ENCODE data around the gene FAU. TPM values are rescaled to one million over a fixed set of nuclear protein-coding genes. Genes with fewer than 3 reads are reported as not detected.

Gene FAU
- total RNA-seq, 1 donor from 2014 or later = 1,253 TPM

DNA sequence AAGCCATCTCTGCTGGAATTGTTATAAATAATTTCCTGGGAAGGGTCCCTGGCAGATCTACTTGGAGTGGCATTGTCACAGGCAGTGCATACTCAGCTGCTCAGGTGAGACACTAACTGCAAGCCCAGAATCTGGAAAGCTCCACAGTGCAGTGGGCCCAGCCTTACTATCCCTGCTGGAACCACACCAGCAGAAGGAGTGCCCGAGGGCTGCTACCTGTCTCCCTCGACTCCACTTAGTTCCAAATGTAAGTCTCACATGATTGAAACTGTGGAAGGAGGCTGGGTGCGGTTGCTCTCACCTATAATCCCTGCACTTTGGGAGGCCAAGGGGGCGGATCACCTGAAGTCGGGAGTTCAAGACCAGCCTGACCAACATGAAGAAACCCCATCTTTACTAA, 26.7 kb upstream of the FAU start:
- Histone ChIP-seq H3K4me1 (peaks cover 0 to 11% of the 10 kb centered on the region in 2 donors), H3K27ac (no peak overlapping the region), H3K4me3 (no peak overlapping the region), H3K9me3 (no peaks in the 10 kb centered on the region), H3K27me3 (no peaks in the 10 kb centered on the region), H3K36me3 (no peaks in the 10 kb centered on the region)
- intact Hi-C loops (cut with DNase I) = no loop called here
- TF ChIP-seq, protein P1, sequence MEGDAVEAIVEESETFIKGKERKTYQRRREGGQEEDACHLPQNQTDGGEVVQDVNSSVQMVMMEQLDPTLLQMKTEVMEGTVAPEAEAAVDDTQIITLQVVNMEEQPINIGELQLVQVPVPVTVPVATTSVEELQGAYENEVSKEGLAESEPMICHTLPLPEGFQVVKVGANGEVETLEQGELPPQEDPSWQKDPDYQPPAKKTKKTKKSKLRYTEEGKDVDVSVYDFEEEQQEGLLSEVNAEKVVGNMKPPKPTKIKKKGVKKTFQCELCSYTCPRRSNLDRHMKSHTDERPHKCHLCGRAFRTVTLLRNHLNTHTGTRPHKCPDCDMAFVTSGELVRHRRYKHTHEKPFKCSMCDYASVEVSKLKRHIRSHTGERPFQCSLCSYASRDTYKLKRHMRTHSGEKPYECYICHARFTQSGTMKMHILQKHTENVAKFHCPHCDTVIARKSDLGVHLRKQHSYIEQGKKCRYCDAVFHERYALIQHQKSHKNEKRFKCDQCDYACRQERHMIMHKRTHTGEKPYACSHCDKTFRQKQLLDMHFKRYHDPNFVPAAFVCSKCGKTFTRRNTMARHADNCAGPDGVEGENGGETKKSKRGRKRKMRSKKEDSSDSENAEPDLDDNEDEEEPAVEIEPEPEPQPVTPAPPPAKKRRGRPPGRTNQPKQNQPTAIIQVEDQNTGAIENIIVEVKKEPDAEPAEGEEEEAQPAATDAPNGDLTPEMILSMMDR (IDR thresholded peaks at IDR 0.05) = no peak
- no peak for DNase-seq (ENCODE audit: low spot score in 2 of 2)

DNA sequence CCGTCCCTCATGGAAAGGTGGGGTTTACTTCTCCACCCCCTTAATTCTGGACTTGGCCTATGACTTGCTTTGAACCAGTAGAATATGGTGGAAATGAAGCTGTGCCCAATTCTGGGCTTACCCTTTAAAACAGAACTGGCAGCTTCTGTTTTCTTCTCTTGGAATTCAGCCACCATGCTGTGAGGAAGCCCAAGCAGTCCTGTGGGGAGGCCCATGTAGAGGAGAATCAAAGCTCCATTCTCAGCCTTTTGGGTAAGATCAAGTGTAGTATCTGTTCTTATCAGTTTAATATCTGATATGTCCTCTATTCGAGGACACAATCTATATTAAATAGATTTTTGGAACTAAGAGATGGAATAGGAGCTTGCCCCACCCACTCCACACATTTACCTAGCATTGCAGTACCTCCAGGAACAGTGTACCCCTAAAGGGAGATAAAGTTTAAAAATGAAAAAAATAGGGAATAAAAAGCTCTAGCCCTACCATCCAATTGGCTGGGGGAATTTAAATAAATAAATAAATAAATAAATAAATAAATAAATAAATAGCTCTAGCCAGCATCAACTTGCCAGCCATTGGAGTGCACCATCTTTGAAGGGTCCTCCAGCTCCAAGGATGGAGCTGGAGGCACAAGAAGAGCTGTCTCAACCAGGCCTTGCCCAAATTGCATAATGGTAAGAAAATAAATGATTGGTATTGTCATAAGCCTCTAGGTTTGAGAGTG, 25.6 kb upstream of the FAU start:
- intact Hi-C loops (cut with DNase I) = no loop called here
- H3K36me3 ChIP-seq = no peaks in the 10 kb centered on the region
- no peak overlapping the region for H3K4me3 ChIP-seq
- H3K9me3 ChIP-seq = no peaks in the 10 kb centered on the region
- no peaks in the 10 kb centered on the region for H3K27me3 ChIP-seq
- TF ChIP-seq, protein P1 (IDR thresholded peaks at IDR 0.05) = no peak
- DNase-seq (ENCODE audit: low spot score in 2 of 2) = no peak
- no peak overlapping the region for H3K27ac ChIP-seq
- H3K4me1 ChIP-seq = peaks cover 0 to 11% of the 10 kb centered on the region in 2 donors

- H3K9me3 ChIP-seq = no peaks in the 10 kb centered on the region
- no peak overlapping the region for H3K27ac ChIP-seq
- DNase-seq (ENCODE audit: low spot score in 2 of 2) = peak in 1 of 2 donors; percentile 18
- no peaks in the 10 kb centered on the region for H3K4me1 ChIP-seq
- TF ChIP-seq, protein P1 (IDR thresholded peaks at IDR 0.05) = no peak
- no peaks in the 10 kb centered on the region for H3K36me3 ChIP-seq
- H3K27me3 ChIP-seq = no peaks in the 10 kb centered on the region
- no peak overlapping the region for H3K4me3 ChIP-seq
- intact Hi-C loops (cut with DNase I) = no loop called here
Measured at GRCh38 chr11:65141896-65142494, 20.1 kb upstream of the FAU start.

GRCh38 chr11:65136515-65137096, 14.7 kb upstream of the FAU start:
- H3K27me3 ChIP-seq = no peaks in the 10 kb centered on the region
- no peak overlapping the region for H3K4me3 ChIP-seq
- TF ChIP-seq, protein P1 (IDR thresholded peaks at IDR 0.05) = no peak
- no peak for DNase-seq (ENCODE audit: low spot score in 2 of 2)
- H3K4me1 ChIP-seq = peaks cover 11 to 24% of the 10 kb centered on the region in 2 donors
- peaks cover 14 to 16% of the 10 kb centered on the region in 2 donors for H3K36me3 ChIP-seq
- no peak overlapping the region for H3K27ac ChIP-seq
- no peaks in the 10 kb centered on the region for H3K9me3 ChIP-seq
- intact Hi-C loops (cut with DNase I) = loop anchor here (5.0 kb wide), 1 partner anchor 181 kb away; no protein-coding TSS in a partner anchor

GRCh38 chr11:65135633-65136145, 13.8 kb upstream of the FAU start:
- H3K4me3 ChIP-seq = peak overlapping the region; percentile 89 to 99
- peaks cover 11 to 24% of the 10 kb centered on the region in 2 donors for H3K4me1 ChIP-seq
- no peaks in the 10 kb centered on the region for H3K27me3 ChIP-seq
- TF ChIP-seq, protein P1 (IDR thresholded peaks at IDR 0.05) = no peak
- H3K27ac ChIP-seq = peak overlapping the region; percentile 95 to 99
- DNase-seq (ENCODE audit: low spot score in 2 of 2) = peak in 1 of 2 donors; percentile 52
- intact Hi-C loops (cut with DNase I) = loop anchor here (1.0 to 5.0 kb wide), 4 partner anchors 15 to 182 kb away; partner anchors contain the start of genes CAPN1 and TM7SF2
- no peaks in the 10 kb centered on the region for H3K9me3 ChIP-seq
- H3K36me3 ChIP-seq = peaks cover 23 to 25% of the 10 kb centered on the region in 2 donors

All from ascending aorta (tissue), 2 donors.